GM18526 (cell line): Measurements from ENCODE around the gene TNK2.

Experiments
- POLR2A ChIP-seq: IDR thresholded peaks from 3 replicates; pipeline ENCODE4 v1.6.1; 2011; ENCODE audit not compliant: insufficient read length; ENCODE audit errors: extremely low read depth

Gene TNK2

DNA sequence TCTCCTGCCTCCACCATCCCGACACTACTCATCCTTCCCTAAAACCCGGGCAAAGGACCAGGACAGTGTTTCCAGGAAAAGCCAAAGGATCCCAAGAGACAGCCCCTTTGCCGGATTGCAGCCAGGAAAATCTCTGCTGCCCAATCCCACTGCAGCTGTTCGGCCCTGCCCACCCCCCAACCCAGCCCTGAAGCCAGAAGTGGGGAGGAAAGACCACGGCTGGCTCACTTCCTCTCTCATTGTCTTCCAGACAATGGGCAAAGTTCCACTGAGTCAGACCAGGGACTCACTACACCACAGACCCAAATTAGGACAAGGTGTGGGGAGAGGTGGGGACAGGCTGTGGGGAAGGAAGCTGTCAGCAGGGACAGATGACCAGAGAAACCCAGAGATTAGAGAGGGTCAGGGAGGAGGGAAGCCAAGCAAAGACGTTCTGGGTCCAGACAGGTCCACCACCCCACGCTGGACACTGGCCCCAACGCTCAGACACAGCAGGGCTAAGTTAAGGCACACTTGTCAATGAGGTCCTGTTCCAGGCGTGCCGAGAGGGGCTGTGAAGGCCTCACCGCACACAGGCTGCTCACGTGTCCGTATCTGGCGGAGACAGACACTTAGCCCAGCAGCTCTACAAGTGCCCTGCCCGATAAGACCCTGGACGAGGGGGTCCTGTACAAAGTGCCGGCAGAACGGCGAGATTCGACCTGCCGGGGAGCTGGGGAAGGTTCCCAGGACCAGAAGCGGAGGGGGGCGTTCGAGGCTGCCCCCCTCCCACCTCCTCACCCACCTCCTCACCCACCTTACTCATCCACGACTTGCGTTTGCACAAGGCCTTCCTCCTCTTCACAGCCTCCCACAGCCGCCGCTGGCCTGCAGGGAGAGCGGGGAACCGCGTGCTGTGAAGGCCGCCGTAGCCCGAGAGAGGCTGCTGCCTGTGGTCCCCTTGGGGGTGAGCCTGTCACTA, 21.9 kb downstream of the TNK2 start:
- TF ChIP-seq POLR2A, result no peak

GRCh38 chr3:195885036-195885891, 23.1 kb downstream of the TNK2 start:
- TF ChIP-seq POLR2A, result no peak

GRCh38 chr3:195884691-195885035, 23.7 kb downstream of the TNK2 start:
- no peak for TF ChIP-seq POLR2A

- no peak for TF ChIP-seq POLR2A
These were observed 24.6 kb downstream of the TNK2 start for GRCh38 chr3:195883801-195884200.

DNA sequence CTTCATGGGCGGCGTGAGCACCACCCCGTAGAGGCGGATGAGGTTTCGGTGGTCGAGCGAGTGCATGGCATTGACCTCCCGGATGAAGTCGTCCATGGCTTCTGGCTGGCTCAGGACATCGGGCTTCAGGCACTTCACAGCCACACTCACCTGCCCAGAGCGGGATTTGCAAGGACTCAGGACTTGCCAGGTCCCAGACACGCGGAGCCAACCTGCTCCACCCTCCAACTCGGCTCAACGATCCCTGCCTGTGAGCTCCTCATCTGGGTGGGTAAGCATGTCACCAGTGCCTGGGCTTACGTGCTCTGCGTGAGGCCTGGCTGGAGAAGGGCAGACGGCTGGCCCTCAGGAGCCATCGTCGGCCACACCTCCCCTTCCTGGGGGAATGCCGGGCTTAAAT, 25.2 kb downstream of the TNK2 start:
- no peak for TF ChIP-seq POLR2A

GRCh38 chr3:195882002-195882441, 26.3 kb downstream of the TNK2 start:
- no peak for TF ChIP-seq POLR2A

DNA sequence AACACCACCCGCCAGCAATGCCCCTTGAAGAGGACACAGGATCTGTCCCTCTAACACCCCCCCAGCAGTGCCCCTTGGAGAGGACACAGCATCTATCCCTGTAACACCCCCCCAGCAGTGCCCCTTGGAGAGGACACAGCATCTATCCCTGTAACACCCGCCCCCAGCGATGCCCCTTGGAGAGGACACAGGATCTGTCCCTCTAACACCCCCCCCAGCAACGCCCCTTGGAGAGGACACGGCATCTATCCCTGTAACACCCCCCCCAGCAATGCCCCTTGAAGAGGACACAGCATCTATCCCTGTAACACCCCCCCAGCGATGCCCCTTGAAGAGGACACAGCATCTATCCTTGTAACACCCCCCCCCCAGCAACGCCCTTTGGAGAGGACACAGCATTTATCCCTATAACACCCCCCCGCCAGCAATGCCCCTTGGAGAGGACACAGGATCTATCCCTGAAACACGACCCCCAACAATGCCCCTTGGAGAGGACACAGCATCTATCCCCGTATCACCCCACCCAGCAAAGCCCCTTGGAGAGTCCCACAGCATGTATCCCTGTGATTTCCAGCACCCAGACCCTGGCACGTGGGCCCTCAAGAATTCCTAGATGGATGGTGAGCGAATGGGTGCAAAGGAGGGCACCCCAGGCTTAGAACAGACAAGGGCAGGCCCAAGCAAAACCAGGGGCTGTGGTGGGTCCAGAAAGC, 26.9 kb downstream of the TNK2 start:
- no peak for TF ChIP-seq POLR2A

GRCh38 chr3:195880037-195880431, 28.3 kb downstream of the TNK2 start:
- TF ChIP-seq POLR2A, result no peak

GRCh38 chr3:195879416-195880036, 28.8 kb downstream of the TNK2 start:
- TF ChIP-seq POLR2A, result no peak

DNA sequence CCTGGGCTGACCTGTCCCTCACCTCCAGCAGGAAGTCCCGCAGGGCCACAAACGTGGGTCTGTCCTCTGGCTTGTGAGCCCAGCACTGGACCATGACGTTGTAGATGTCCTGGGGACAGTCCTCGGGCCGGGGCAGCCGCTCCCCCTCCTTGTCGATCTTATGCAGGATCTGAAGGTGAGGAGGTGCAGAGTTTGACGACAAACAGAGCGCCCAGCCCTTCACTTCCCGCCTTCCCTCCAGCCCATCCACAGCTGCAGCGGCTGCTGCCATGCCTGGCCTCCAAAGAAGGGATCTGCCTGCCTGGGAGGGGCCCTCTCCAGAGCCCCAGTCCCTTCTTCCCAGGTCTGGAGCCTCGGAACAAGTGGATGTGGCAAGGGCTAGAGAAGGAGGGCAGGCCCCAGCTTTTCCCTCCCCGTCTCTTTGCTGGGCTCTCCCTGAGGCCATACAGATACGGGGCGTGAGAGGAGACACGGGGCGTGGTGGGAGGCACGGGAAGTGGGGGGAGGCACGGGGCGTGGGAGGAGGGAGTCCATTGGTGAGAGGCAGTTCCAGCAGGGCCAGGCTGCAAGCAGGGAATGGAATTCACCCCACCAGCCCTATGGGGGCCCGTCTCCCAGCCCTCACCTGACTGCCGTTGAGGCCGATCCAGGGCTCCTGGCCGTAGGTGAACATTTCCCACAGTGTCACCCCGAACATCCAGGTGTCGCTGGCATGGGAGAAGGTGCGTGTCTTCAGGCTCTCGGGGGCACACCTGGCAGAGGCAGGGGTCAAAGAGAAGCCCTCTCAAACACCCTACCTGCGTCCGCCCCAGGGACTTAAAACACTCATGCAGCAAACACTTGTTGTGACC, 29.7 kb downstream of the TNK2 start:
- no peak for TF ChIP-seq POLR2A

DNA sequence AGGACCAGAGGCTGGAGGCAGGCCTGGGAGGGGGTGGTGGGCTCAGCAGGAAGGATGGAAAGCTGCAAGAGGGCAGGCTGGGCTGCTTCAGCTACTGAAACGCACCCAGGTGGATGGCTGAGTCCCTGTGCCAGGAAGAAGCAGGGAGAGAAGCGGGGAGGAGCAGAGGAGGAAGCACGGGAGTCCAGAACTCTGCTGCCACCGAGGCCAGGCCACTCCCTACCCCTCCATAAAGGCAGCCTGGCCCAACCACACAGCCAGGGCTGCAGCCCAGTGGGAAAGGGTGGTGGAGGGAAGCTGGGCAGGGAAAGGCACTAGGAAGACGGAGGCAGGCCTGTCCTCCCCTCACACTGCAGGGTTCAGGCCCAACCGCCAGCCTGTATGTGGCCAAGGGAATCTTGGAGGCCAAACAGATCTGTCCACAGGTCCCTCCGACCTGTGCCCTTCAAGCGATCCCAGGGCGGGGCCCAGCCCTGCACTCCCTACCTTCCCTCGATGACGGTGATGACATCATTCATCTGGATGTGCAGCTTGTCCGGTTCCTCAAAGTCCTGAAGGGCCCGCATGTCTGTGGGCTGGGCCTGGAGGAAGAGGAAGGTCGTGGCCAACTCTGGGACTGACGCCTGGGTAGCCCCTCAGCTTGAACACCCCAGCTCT, 30.5 kb downstream of the TNK2 start:
- TF ChIP-seq POLR2A, result no peak

DNA sequence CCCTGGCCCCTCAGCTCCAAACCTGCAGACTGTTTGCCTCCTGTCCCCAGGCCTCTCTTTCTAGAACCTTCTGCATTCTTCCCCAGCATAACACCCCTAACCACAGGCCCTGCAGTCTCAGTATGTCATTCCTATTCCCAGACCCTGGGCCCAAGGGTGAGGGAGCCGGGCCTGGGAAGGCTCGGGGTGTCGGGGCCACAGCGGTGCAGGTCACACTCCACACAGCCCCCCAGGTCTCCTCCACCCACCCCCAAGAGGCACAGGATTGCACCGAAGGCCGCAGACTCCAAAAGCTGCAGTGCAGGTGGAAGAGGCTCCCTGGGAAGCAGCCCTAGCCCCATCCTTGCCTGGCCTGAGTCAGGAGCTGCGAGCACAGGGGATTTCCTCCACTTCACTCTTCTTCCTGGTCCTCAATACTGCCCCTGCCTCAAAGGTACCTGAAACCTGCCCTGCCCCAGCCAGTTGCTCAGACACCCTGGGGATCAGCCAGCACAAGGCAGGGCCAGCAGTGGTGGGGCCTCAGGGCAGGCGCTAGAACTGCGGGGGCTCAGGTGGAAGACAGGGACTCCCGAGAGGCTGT, 31.1 kb downstream of the TNK2 start:
- no peak for TF ChIP-seq POLR2A
